Esophagus mucosa (tissue), 1 donor: ENCODE measurements around the gene CCDC144A. TPM values are rescaled to one million over a fixed set of nuclear protein-coding genes. Genes with fewer than 3 reads are reported as not detected.
A peak's percentile ranks its signal among the peaks of the same experiment; 100 is the strongest.
"Not testable (repeated sequence)": the region's sequence is repeated elsewhere in the genome, so short reads cannot be mapped to it uniquely, and the experiment has no call there.

Experiments
- ATAC-seq: fragments of 200-7000 bp; cut with Tn5 transposase; one replicate; pipeline ENCODE4 v1.9.1; 2020
- total RNA-seq: library from RNA; stranded (reverse); gene quantifications from one replicate; pipeline ENCODE4 v1.2.4, GENCODE V29; 2023
- donor health status: DM: yes; HTN: yes; CAD: no.

The CCDC144A gene
- total RNA-seq, 1 donor from 2014 or later, result 1.4 TPM

GRCh38 chr17:16751224-16751923, 61.3 kb downstream of the CCDC144A start:
- ATAC-seq, result peak; percentile 74

GRCh38 chr17:16751924-16752287, 61.9 kb downstream of the CCDC144A start:
- peak; percentile 76 for ATAC-seq

DNA sequence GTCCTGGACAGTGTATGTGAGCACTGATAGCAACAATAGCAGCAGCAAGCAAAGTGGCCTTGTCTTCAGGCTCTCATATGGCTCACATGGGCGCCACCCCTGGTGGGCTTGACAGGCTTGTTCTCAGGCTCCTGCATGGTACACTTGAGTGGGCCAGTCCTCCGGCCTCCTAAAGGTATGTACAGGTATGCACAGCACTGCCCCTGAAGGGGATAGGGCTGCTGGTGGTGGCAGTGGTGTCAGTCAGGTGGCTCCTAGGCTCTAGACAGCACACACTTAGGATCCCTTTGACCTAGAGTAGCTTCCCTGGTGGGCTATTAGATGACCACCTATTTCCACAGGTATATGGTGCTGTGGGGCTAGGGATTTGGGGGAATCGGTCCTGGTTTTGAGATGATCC, 67.5 kb downstream of the CCDC144A start:
- ATAC-seq, result not testable (repeated sequence)

DNA sequence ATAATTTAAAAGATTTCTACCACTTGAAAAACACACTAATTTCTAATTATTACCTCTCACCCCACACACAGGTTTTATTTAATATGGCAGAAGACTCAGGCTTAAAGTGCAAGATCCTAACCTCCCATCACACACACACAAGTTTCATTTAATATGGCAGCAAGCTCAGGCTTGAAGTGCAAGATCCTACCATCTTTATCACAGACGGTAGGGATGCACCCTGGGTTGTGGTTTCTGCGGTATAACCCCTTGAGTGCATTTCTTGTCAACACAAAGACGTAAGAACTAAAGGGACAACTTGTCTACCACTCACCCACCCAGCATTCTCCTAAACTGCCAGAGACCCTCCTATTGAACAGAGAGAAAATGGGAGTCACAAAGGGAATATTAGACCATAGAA, 68.1 kb downstream of the CCDC144A start:
- not testable (repeated sequence) for ATAC-seq

- not testable (repeated sequence) for ATAC-seq
These were observed 78.5 kb downstream of the CCDC144A start for GRCh38 chr17:16768290-16769175.

DNA sequence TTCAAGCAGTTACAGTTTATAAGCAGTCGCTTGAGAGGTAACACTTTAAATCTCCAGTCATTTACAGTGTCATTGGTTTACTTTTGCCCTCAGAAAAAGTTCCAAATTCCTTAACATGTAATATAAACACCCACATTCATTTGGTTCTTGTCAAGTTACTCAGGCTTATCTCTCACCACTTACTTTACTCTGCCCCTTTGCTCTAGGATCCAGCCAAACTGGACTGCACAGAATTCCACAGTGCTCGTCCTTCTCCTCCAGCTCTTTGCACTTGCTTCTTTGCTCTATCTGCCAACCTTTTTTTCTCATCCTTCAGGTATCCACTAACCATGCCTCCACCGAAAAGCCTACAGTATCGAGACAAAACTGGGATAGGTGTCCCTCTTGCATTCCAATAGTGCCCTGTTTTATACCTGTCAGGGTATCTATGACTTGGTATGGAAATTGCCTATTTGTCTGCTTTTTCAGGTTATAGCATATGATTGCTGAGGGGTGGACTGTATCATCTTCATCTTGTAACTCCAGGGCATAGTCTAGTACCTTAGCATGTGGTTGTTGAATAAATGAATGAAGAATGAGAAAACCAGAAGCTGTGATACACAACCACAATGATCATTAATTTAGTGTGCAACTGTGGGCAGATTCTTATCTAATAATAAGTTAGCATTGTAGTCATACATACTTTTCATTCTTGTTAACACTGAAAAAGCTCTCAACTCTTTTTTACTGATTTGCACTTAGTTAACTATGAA, 82.5 kb downstream of the CCDC144A start:
- not testable (repeated sequence) for ATAC-seq

DNA sequence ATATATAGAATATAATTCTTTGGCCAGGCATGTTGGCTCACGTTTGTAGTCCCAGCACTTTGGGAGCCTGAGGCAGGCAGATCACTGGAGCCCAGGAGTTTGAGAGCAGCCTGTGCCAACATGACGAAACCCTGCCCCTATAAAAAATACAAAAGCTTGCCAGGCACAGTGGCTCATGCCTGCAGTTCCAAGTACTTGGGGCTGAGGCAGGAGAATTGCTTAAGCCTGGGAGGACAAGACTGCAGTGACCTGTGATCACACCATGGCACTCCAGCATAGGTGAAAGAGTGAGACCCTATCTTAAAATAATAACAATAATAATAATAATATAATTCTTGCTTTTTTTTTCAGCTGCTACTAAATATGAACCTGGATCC, 83.1 kb downstream of the CCDC144A start:
- ATAC-seq, result peak; percentile 85

DNA sequence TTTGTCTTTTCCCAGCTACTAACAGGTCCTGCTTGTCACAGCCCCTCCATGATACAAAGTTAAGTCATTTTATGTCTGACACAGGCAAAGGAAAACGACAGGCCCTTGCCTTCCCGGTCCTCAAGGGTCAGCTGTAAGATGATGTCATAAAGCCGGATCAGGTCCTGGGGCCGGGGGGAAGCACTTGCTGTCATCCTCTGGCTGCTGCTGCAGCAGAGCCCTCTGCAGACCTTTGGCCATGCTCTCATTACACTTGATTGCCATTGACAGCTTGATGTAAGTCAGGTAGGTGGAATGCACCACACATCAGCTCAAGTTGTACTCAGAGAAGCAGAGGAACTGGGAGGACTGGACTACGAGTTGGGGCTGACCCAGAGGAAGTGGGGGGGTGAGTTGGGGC, 97.8 kb downstream of the CCDC144A start:
- peak; percentile 31 for ATAC-seq

DNA sequence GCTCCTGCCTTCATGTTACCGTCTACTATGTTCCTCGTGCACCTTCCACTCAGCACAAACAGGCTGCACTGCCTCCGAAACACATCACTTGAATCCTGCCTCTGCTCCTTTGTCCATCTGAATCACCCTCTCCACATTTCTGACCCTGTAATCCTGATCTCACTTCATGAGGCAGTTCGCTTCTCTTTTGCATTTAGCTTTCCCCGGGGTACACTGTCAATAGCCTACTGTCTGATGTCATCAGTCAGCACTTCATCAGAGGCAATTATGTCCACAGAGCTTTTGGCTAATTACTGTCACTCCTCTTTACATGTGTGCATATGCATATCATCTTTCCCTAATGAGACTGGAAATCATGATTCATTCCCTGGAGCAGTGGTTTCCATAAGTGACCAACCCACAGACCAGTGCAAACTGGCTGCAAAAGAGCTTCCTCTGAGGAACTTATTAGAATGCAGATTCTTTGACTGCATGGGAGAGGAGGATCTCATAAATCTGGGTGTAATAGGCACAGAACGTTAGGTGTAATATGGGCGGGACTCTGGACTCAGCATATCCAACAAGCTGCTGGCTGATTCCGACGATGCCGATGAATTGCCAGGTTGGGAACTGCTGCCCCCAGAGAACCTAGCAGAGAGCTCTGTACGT, 99.0 kb downstream of the CCDC144A start:
- ATAC-seq, result not testable (repeated sequence)

- ATAC-seq, result not testable (repeated sequence)
These were observed 99.6 kb downstream of the CCDC144A start for GRCh38 chr17:16789622-16790021.

GRCh38 chr17:16790313-16790871, 100.4 kb downstream of the CCDC144A start:
- not testable (repeated sequence) for ATAC-seq

DNA sequence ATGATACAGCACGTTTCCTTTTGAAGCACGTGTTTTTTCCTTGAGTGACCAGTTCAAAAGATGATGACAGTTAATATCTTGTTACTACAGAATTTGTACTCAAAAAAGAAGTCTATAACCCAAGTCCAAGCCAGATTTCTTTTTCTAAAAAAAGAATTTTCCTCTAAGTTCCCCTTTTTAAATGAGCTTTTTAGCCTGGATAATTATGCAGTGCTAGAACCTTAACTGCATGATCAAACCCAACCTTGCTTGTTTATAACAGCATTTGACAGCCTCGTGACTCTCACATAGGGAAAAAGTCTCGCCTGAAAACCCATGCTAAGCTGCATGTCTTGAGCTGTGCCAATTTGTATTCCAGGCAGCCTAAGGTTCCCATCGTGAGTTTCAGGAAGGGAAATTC, 104.2 kb downstream of the CCDC144A start:
- not testable (repeated sequence) for ATAC-seq

DNA sequence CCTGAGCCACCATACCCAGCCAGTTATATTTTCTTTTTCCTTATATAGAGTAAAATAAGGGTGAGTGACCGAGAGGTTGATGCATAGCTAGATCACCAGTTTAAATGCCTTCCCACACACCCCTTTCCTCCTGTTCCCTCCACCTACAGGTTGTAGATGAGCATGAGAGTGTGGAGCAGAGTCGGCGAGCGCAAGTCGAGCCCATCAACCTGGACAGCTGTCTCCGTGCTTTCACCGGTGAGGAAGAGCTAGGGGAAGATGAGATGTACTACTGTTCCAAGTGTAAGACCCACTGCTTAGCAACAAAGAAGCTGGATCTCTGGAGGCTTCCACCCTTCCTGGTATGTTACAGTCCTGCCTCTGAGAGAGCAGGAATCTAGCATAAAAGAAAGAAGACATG, 105.9 kb downstream of the CCDC144A start:
- not testable (repeated sequence) for ATAC-seq

- ATAC-seq, result peak; percentile 28
These were observed 114.8 kb downstream of the CCDC144A start for GRCh38 chr17:16804851-16805250.

- not testable (repeated sequence) for ATAC-seq
These were observed 116.6 kb downstream of the CCDC144A start for GRCh38 chr17:16806599-16806998.

DNA sequence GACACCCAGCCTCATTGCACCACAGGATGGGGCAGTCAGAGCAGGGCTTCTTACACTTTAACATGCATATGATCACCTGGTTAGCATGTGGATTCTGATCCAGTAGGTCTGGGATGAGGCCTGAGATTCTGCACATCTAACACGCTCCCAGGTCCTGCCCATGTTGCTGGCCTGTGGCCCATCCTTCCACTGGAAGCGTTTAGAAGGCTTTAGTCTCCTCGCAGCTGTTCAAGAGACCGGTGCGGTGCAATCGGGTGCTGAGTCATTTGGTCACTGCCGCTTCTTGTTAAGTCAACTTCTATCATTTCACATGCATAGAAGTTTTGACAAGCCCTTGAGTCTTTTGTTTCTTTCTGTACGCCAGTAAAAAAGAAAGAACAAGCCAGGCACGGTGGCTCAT, 117.6 kb downstream of the CCDC144A start:
- peak; percentile 70 for ATAC-seq

DNA sequence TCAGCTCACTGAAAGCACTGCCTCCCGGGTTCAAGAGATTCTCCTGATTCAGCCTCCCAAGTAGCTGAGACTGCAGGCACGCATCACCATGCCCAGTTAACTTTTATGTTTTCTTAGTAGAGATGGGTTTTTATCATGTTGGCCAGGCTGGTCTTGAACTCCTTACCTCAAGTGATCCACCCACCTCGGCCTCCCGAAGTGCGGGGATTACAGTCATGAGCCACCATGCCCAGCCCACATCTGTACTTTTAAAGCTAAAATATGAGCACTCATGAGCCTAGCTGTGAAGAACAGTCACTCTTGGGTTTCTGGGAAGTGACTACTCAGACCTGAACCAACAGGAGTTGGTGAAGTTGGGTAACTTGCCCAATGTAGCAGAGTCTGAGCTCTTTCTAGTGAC, 120.2 kb downstream of the CCDC144A start:
- ATAC-seq, result not testable (repeated sequence)

GRCh38 chr17:16812126-16812525, 122.1 kb downstream of the CCDC144A start:
- not testable (repeated sequence) for ATAC-seq

GRCh38 chr17:16814439-16814838, 124.4 kb downstream of the CCDC144A start:
- no peak for ATAC-seq

DNA sequence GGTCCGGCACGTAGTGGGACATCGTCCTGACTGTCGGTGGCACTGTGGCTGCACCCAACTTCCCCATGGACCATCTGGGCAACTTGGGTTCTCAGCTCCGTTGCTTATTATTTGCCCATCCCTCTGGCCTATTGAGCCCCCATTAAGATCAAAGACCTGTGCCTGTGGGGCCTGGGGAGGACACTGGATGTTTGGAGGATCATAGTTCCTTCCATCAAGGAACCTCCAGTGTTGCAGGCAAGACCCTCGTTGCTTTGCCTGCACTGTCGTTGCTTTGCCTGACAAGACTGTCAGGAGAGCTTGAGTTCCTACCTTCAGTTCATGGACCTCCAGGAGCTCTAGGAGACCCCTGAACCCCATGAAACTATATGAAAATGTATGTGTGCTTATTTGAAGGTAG, 127.2 kb downstream of the CCDC144A start:
- ATAC-seq, result no peak

GRCh38 chr17:16817940-16818339, 127.9 kb downstream of the CCDC144A start:
- not testable (repeated sequence) for ATAC-seq

DNA sequence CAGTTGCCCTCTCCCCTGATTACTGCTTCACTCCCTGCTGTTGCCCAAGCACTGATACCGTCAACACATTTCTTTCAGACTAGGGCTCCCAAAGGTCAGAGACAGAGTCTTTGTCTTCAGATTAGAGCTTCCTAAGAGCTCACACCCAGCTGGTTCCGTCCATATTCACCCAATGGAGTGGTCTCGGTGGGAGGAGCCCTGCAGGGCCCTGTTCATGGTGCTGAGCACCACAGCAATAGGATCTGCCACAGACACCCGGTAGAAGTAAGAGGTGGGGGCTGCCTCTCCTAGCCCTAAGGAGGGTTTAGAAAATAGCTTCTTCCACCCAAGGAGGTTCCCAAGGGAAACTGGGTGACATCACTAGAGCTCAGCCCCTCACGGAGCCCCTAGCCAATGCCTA, 128.3 kb downstream of the CCDC144A start:
- no peak for ATAC-seq
